KOPT-K1 (cell line): ENCODE results near the gene GPA33.

ENCODE experiments used
- H3K27ac ChIP-seq: fragments of 200-600 bp; sonication (generic); 2 replicates; pipeline ENCODE4 v1.5.1; 2016; ENCODE audit warnings: antibody characterized with exemption, mild to moderate bottlenecking, low read depth, low read length; ENCODE audit not compliant: poor library complexity, severe bottlenecking
- H3K36me3 ChIP-seq: fragments of 200-600 bp; sonication (generic); 2 replicates; pipeline ENCODE4 v1.5.1; 2017; ENCODE audit warnings: antibody characterized with exemption, mild to moderate bottlenecking, low read length, moderate library complexity; ENCODE audit not compliant: insufficient read depth
- H3K9me3 ChIP-seq: fragments of 200-600 bp; sonication (generic); 2 replicates; pipeline ENCODE4 v1.5.1; 2017; ENCODE audit warnings: antibody characterized with exemption, low read length, mild to moderate bottlenecking; ENCODE audit not compliant: insufficient read depth, poor library complexity, severe bottlenecking

Gene GPA33

DNA sequence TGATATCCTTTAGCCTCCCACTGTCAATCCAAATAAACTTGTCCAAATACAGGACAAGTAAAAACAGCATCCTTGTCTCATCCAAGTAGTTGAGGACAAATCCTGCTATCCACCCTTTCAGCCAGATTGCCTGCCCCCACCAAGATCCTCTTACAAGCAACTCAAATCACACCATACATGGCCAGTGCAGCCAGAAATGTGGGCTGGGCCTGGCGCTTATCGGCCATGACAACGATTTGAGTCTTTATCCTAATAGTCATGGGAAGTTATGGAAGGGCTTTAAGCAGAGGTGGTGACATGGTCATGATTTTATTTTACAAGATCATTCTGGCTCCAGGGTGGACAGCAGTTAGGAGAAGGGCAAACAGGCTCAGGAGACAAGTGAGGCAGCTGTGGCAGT lies 6.3 kb downstream of the GPA33 start:
- Histone ChIP-seq H3K9me3 (no peaks in the 10 kb centered on the region), H3K27ac (no peak overlapping the region), H3K36me3 (no peaks in the 10 kb centered on the region)

GRCh38 chr1:167083066-167083665 lies 7.0 kb downstream of the GPA33 start:
- H3K36me3 ChIP-seq, result no peaks in the 10 kb centered on the region
- no peaks in the 10 kb centered on the region for H3K9me3 ChIP-seq
- no peak overlapping the region for H3K27ac ChIP-seq

DNA sequence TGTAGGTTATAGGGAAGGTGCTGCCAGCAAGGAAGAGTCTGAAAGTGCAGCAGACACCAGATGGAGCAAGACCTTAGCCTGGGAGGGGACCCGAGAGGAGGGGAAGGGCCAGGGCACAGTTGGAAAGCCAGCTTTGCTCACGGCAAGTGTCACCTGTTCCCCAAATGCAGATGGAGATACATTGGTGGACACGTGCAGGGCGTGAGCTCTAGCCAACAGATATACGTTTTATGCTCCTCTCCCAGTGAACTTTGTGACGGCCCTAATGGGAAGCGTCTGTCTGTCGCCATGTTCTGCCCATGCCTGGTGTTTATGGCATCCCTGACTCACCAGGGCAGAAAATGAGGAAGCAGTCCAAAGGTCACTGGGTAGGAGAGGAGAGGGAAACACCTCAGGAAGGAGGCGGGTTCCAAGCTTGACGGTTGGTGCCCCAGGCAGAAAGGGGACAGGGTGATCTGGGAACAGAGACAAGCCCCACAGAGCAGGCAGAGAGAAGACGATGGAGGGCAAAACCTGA lies 7.6 kb downstream of the GPA33 start:
- Histone ChIP-seq H3K9me3 (no peaks in the 10 kb centered on the region), H3K27ac (no peak overlapping the region), H3K36me3 (no peaks in the 10 kb centered on the region)

- Histone ChIP-seq H3K27ac (no peak overlapping the region), H3K36me3 (no peaks in the 10 kb centered on the region), H3K9me3 (no peaks in the 10 kb centered on the region)
Observed at GRCh38 chr1:167081594-167082156, 8.5 kb downstream of the GPA33 start.

- no peaks in the 10 kb centered on the region for H3K9me3 ChIP-seq
- no peak overlapping the region for H3K27ac ChIP-seq
- no peaks in the 10 kb centered on the region for H3K36me3 ChIP-seq
Observed at GRCh38 chr1:167077868-167078210, 12.3 kb downstream of the GPA33 start.

DNA sequence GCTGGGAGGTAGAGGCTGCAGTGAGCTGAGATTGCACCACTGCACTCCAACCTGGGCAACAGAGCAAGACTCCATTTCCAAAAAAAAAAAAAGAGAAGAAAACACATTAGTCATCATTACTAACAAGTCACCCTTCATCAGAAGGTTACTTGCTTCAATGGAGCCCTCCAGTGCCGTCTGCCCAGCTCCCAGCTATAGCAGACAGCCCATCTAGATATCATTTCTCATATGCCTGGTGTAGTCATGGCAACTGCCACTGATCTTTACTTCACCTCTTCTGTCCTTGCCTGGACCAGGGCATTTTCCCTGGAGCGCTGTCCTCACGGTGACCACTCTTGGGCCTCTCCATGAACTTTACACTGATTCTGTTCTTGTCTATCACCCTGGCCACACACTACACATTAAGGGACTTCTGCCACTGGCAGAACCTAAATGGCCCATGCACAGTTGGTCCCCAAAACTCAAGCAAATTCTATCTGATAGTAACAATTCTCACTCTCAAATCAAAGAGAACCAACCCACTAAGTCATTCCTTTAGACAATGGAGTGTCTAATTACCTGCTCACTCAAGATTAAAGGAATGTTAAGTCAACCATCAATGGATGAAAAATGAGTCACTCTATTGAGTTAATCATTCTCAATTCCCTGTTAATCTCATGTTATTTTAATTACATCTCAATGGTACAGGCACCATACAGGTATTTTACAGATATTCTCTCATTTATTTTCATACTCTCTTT lies 12.9 kb downstream of the GPA33 start:
- Histone ChIP-seq H3K36me3 (no peaks in the 10 kb centered on the region), H3K27ac (no peak overlapping the region), H3K9me3 (no peaks in the 10 kb centered on the region)

DNA sequence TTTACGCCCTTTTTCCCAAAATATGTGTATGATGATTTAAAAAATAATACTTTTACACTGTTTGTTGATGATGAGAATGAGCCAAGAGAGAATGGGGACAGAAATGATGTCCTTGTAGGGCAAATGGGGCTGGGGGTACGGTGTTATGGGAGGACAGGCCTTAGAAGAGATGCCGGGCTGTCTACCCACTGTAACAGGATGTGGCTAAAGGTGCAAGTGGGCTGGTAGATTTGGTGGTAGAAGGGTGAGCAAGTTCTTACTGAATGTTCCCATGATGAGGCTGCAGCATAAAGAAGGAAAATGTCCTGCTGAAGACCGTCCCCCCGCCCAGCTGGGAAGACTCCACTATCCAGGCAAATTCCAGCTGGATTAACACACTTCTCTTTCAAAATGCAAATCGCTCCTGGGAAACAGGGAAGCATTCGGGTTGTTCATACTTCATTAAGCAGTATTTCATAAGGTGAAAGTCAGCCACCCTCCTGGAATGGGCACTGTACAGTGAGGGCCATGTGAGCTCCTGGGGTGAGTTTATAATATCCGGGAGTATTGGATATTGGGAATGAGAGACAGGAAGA lies 14.0 kb downstream of the GPA33 start:
- no peaks in the 10 kb centered on the region for H3K9me3 ChIP-seq
- H3K36me3 ChIP-seq, result no peaks in the 10 kb centered on the region
- H3K27ac ChIP-seq, result peak overlapping the region; percentile 51

DNA sequence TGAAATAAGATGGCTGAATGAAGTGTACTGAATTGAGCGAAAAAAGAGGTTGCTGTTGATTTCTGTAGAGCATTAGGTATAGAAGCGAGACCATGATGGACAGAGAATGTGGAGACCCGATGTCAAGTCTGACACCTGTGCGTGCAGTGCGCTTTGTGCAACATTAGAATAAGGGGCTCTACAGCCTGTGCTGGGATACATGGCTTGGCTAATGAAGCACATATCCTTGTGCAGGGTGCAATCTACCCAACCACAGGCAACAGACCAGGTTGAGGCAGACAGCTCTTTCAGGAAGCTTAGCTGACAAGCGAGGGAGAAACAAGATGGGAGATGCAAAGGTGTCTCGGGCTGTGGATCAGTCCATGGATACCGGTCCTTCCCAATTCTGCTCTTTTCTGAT lies 18.9 kb downstream of the GPA33 start:
- Histone ChIP-seq H3K9me3 (no peaks in the 10 kb centered on the region), H3K27ac (no peak overlapping the region), H3K36me3 (no peaks in the 10 kb centered on the region)

- Histone ChIP-seq H3K9me3 (no peaks in the 10 kb centered on the region), H3K27ac (no peak overlapping the region), H3K36me3 (no peaks in the 10 kb centered on the region)
Observed at GRCh38 chr1:167068761-167069160, 21.4 kb downstream of the GPA33 start.

DNA sequence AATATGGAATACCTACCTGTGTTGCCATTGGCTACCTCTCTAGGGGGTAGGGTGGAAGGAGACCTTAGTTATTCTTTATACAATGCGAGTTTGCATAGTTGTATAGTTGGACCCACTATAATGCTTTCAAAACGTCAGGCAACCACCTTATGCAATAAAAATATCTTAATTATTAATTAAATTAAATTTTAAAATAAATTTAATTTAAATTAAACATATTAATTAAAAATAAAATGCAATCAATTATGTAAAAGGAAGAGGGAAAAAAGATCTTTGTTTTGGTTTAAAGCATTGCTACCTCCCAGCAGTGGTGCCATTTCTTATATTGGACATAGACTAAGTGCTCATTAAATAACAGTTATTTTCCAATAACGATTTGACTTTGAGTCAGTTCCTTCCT lies 22.3 kb downstream of the GPA33 start:
- Histone ChIP-seq H3K9me3 (no peaks in the 10 kb centered on the region), H3K27ac (no peak overlapping the region), H3K36me3 (no peaks in the 10 kb centered on the region)

DNA sequence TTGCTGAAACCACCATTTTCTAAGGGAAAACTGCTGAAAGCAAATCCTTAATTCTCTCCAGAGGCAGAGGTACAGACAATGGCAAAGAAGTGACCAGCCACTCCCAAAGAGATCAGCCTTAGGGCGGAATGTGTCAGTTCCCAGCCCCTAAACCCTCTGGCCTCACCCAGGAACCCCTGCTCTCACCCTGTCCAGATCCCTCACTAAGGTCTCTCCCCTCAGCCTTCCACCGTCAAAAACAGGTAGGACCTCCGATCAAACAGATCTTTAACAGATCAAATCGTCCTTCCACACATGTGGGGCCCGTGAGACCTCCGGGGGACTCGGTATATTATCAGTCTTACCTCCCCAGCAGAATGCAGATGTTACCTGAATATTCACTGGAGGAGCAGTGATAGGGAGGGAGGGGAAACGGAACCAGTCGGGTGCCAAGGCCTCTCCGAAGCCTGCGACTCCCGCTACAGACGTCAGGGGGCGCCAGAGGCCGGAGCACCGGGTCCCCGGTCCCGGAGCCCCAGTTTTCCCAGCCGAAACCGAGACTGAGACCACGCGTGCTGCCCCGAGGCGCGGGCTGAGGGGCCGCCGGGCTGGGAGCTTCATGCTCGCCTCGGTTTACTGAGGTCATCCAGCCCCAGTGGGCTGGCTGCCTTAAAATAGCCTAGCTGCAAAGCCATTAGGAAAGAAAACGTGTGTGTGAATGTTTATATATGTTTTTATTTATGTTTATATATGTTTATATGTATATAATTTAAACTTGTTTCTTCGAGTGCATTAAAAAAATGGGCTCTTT lies 23.6 kb downstream of the GPA33 start:
- Histone ChIP-seq H3K36me3 (no peaks in the 10 kb centered on the region), H3K9me3 (no peaks in the 10 kb centered on the region), H3K27ac (peak overlapping the region; percentile 44)

DNA sequence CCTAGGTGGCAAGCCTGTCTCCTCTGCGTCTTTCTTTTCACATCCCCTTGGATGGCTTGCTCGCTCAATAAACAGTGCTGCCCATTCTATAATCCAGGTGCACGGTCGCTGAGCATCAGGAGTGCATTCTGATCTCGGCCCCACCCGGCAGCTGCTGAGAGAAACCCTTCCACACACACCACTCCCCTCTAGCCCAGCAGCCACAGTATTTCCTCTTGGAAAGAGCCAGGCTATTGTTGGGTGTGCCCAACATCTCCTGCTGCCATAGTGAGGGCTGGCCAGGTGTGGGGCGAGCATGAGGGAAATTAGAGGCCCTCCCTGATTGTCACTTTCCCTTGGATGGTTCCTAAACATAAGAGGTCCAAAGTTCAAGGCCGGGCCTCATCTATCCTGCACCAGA lies 24.7 kb downstream of the GPA33 start:
- Histone ChIP-seq H3K27ac (no peak overlapping the region), H3K9me3 (no peaks in the 10 kb centered on the region), H3K36me3 (no peaks in the 10 kb centered on the region)

DNA sequence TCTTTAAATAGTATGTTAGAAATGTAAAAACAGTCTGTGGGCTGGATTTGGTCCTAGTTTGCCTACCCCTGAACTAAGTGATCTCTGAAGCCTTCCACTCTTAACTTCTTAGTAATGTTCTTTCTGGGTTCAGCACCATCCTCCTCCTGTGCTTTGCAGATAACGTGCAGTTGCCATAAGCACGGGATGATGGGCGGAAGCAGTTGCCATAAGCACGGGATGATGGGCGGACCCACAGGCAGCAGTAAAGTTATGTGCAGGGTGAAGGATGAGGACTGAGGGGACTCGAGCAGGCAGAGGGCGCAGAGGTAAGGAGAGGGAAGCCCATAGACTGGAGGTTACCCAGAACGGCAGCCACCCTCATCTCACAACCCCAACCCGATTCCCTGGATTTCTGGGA lies 25.6 kb downstream of the GPA33 start:
- Histone ChIP-seq H3K27ac (no peak overlapping the region), H3K9me3 (no peaks in the 10 kb centered on the region), H3K36me3 (no peaks in the 10 kb centered on the region)

GRCh38 chr1:167061073-167061464 lies 29.1 kb downstream of the GPA33 start:
- Histone ChIP-seq H3K27ac (no peak overlapping the region), H3K36me3 (no peaks in the 10 kb centered on the region), H3K9me3 (no peaks in the 10 kb centered on the region)
